CD4-positive, alpha-beta T cell treated with Interleukin-4 for 4 hours (primary cell): ENCODE measurements around the gene ARL8A.

Source experiments
- DNase-seq: peaks from one replicate; pipeline ENCODE4 v3.0.0-alpha.2; 2020

Gene ARL8A

GRCh38 chr1:202107801-202108731 lies 36.5 kb downstream of the ARL8A start:
- no peak for DNase-seq

GRCh38 chr1:202107321-202107761 lies 37.2 kb downstream of the ARL8A start:
- no peak for DNase-seq

GRCh38 chr1:202106340-202107254 lies 37.9 kb downstream of the ARL8A start:
- DNase-seq: no peak

- DNase-seq: no peak
Measured at GRCh38 chr1:202105571-202106339, 38.8 kb downstream of the ARL8A start.

GRCh38 chr1:202104073-202104472 lies 40.5 kb downstream of the ARL8A start:
- no peak for DNase-seq

- DNase-seq: no peak
Measured at GRCh38 chr1:202101184-202101583, 43.4 kb downstream of the ARL8A start.

GRCh38 chr1:202093858-202094257 lies 50.7 kb downstream of the ARL8A start:
- DNase-seq: no peak

- no peak for DNase-seq
Measured at GRCh38 chr1:202090994-202091393, 53.5 kb downstream of the ARL8A start.

GRCh38 chr1:202088206-202088605 lies 56.3 kb downstream of the ARL8A start:
- DNase-seq: no peak

- no peak for DNase-seq
Measured at GRCh38 chr1:202086579-202087350, 57.8 kb downstream of the ARL8A start.

GRCh38 chr1:202085682-202086373 lies 58.7 kb downstream of the ARL8A start:
- DNase-seq: no peak

GRCh38 chr1:202084791-202085681 lies 59.5 kb downstream of the ARL8A start:
- no peak for DNase-seq
